Measurements from ENCODE around the gene GFRA1.
"Not testable (repeated sequence)": the region's sequence is repeated elsewhere in the genome, so short reads cannot be mapped to it uniquely, and the experiment has no call there.

GFRA1 gene

GRCh38 chr10:116169782-116170445 lies 103.1 kb downstream of the GFRA1 start:
- no peak for DNase-seq (ENCODE audit: low spot score in 2 of 2)

GRCh38 chr10:116168745-116169144 lies 104.3 kb downstream of the GFRA1 start:
- Mint-ChIP-seq H3K9me3 (peaks cover 16% of the 10 kb centered on the region), H3K27ac (no peak overlapping the region), H3K36me3 (no peaks in the 10 kb centered on the region), H3K4me1 (no peaks in the 10 kb centered on the region), H3K4me3 (no peak overlapping the region)
- DNase-seq (ENCODE audit: low spot score in 2 of 2), result no peak
- ATAC-seq, result no peak

More at GRCh38 chr10:116169782-116170445, 103.1 kb downstream of the GFRA1 start:
- H3K9me3 Mint-ChIP-seq, result peaks cover 16% of the 10 kb centered on the region
- no peak overlapping the region for H3K27ac Mint-ChIP-seq
- H3K36me3 Mint-ChIP-seq, result no peaks in the 10 kb centered on the region
- no peak overlapping the region for H3K4me3 Mint-ChIP-seq
- no peak for ATAC-seq
- H3K4me1 Mint-ChIP-seq, result no peaks in the 10 kb centered on the region

GRCh38 chr10:116168329-116168728 lies 104.7 kb downstream of the GFRA1 start:
- no peaks in the 10 kb centered on the region for H3K36me3 Mint-ChIP-seq
- no peak for DNase-seq (ENCODE audit: low spot score in 2 of 2)
- no peak for ATAC-seq
- H3K27ac Mint-ChIP-seq, result no peak overlapping the region
- H3K4me3 Mint-ChIP-seq, result no peak overlapping the region
- H3K4me1 Mint-ChIP-seq, result no peaks in the 10 kb centered on the region
- peaks cover 16% of the 10 kb centered on the region for H3K9me3 Mint-ChIP-seq

GRCh38 chr10:116165941-116166340 lies 107.1 kb downstream of the GFRA1 start:
- peaks cover 12% of the 10 kb centered on the region for H3K9me3 Mint-ChIP-seq
- not testable (repeated sequence) for H3K36me3 Mint-ChIP-seq; H3K4me3 Mint-ChIP-seq; H3K27ac Mint-ChIP-seq; H3K4me1 Mint-ChIP-seq; DNase-seq (ENCODE audit: low spot score in 2 of 2); ATAC-seq

GRCh38 chr10:116164291-116164690 lies 108.7 kb downstream of the GFRA1 start:
- H3K4me1 Mint-ChIP-seq, result no peaks in the 10 kb centered on the region
- ATAC-seq, result no peak
- no peak for DNase-seq (ENCODE audit: low spot score in 2 of 2)
- no peaks in the 10 kb centered on the region for H3K36me3 Mint-ChIP-seq
- no peak overlapping the region for H3K27ac Mint-ChIP-seq
- H3K4me3 Mint-ChIP-seq, result no peak overlapping the region
- peaks cover 12% of the 10 kb centered on the region for H3K9me3 Mint-ChIP-seq

GRCh38 chr10:116163333-116164131 lies 109.5 kb downstream of the GFRA1 start:
- Mint-ChIP-seq H3K4me3 (no peak overlapping the region), H3K4me1 (no peaks in the 10 kb centered on the region), H3K9me3 (peaks cover 12% of the 10 kb centered on the region), H3K27ac (no peak overlapping the region), H3K36me3 (no peaks in the 10 kb centered on the region)
- ATAC-seq, result no peak
- DNase-seq (ENCODE audit: low spot score in 2 of 2), result no peak

- no peaks in the 10 kb centered on the region for H3K4me1 Mint-ChIP-seq
- H3K27ac Mint-ChIP-seq, result no peak overlapping the region
- DNase-seq (ENCODE audit: low spot score in 2 of 2) (no peak), ATAC-seq (no peak)
- H3K4me3 Mint-ChIP-seq, result no peak overlapping the region
- H3K36me3 Mint-ChIP-seq, result no peaks in the 10 kb centered on the region
- peaks cover 12% of the 10 kb centered on the region for H3K9me3 Mint-ChIP-seq
Observed at GRCh38 chr10:116162851-116163250, 110.2 kb downstream of the GFRA1 start.

GRCh38 chr10:116160271-116160670 lies 112.7 kb downstream of the GFRA1 start:
- Mint-ChIP-seq H3K4me3 (no peak overlapping the region), H3K27ac (no peak overlapping the region), H3K36me3 (no peaks in the 10 kb centered on the region), H3K9me3 (peaks cover 3% of the 10 kb centered on the region), H3K4me1 (no peaks in the 10 kb centered on the region)
- DNase-seq (ENCODE audit: low spot score in 2 of 2), result no peak
- no peak for ATAC-seq

- H3K9me3 Mint-ChIP-seq, result no peaks in the 10 kb centered on the region
- no peak overlapping the region for H3K4me3 Mint-ChIP-seq
- ATAC-seq (no peak), DNase-seq (ENCODE audit: low spot score in 2 of 2) (no peak)
- H3K27ac Mint-ChIP-seq, result no peak overlapping the region
- no peaks in the 10 kb centered on the region for H3K4me1 Mint-ChIP-seq
- no peaks in the 10 kb centered on the region for H3K36me3 Mint-ChIP-seq
Observed at GRCh38 chr10:116159197-116159596, 113.8 kb downstream of the GFRA1 start.

- no peaks in the 10 kb centered on the region for H3K9me3 Mint-ChIP-seq
- DNase-seq (ENCODE audit: low spot score in 2 of 2) (no peak), ATAC-seq (no peak)
- H3K4me1 Mint-ChIP-seq, result no peaks in the 10 kb centered on the region
- H3K36me3 Mint-ChIP-seq, result no peaks in the 10 kb centered on the region
- no peak overlapping the region for H3K4me3 Mint-ChIP-seq
- no peak overlapping the region for H3K27ac Mint-ChIP-seq
Observed at GRCh38 chr10:116158036-116158435, 115.0 kb downstream of the GFRA1 start.

GRCh38 chr10:116157485-116157884 lies 115.5 kb downstream of the GFRA1 start:
- ATAC-seq (no peak), DNase-seq (ENCODE audit: low spot score in 2 of 2) (no peak)
- H3K9me3 Mint-ChIP-seq, result no peaks in the 10 kb centered on the region
- no peaks in the 10 kb centered on the region for H3K4me1 Mint-ChIP-seq
- H3K4me3 Mint-ChIP-seq, result no peak overlapping the region
- H3K27ac Mint-ChIP-seq, result no peak overlapping the region
- H3K36me3 Mint-ChIP-seq, result no peaks in the 10 kb centered on the region

- H3K27ac Mint-ChIP-seq, result no peak overlapping the region
- no peaks in the 10 kb centered on the region for H3K4me1 Mint-ChIP-seq
- H3K9me3 Mint-ChIP-seq, result no peaks in the 10 kb centered on the region
- no peaks in the 10 kb centered on the region for H3K36me3 Mint-ChIP-seq
- no peak overlapping the region for H3K4me3 Mint-ChIP-seq
- no peak for ATAC-seq
- no peak for DNase-seq (ENCODE audit: low spot score in 2 of 2)
Observed at GRCh38 chr10:116156819-116157218, 116.2 kb downstream of the GFRA1 start.

- ATAC-seq (no peak), DNase-seq (ENCODE audit: low spot score in 2 of 2) (no peak)
- Mint-ChIP-seq H3K36me3 (no peaks in the 10 kb centered on the region), H3K9me3 (peaks cover 7% of the 10 kb centered on the region), H3K4me3 (no peak overlapping the region), H3K4me1 (no peaks in the 10 kb centered on the region), H3K27ac (no peak overlapping the region)
Observed at GRCh38 chr10:116155191-116155590, 117.8 kb downstream of the GFRA1 start.

- Mint-ChIP-seq H3K9me3 (peaks cover 9% of the 10 kb centered on the region), H3K36me3 (no peaks in the 10 kb centered on the region), H3K4me1 (no peaks in the 10 kb centered on the region), H3K27ac (no peak overlapping the region), H3K4me3 (no peak overlapping the region)
- ATAC-seq, result no peak
- DNase-seq (ENCODE audit: low spot score in 2 of 2), result no peak
Observed at GRCh38 chr10:116154651-116155050, 118.4 kb downstream of the GFRA1 start.

- ATAC-seq, result no peak
- Mint-ChIP-seq H3K36me3 (no peaks in the 10 kb centered on the region), H3K4me3 (no peak overlapping the region), H3K9me3 (peaks cover 11% of the 10 kb centered on the region), H3K4me1 (no peaks in the 10 kb centered on the region), H3K27ac (no peak overlapping the region)
- DNase-seq (ENCODE audit: low spot score in 2 of 2), result no peak
Observed at GRCh38 chr10:116151076-116151475, 121.9 kb downstream of the GFRA1 start.

- Mint-ChIP-seq H3K9me3 (peaks cover 11% of the 10 kb centered on the region), H3K4me1 (no peaks in the 10 kb centered on the region), H3K4me3 (no peak overlapping the region), H3K27ac (no peak overlapping the region), H3K36me3 (no peaks in the 10 kb centered on the region)
- DNase-seq (ENCODE audit: low spot score in 2 of 2) (no peak), ATAC-seq (no peak)
Observed at GRCh38 chr10:116150606-116151005, 122.4 kb downstream of the GFRA1 start.

All from stimulated activated effector memory CD8-positive, alpha-beta T cell treated with anti-CD3 and anti-CD28 coated beads, Interleukin-12 subunit alpha, Interleukin-12 subunit beta, amount 100 ng/mL, for 72 hours (primary cell).